WI38 (cell line): Measurements from ENCODE around the gene TMEM259.

ENCODE experiments used
- H3K4me3 ChIP-seq: 2 replicates; pipeline ENCODE4 v1.5.1; 2011; ENCODE audit warnings: low read depth, mild to moderate bottlenecking, control low read depth, low read length
- CTCF ChIP-seq: IDR thresholded peaks from 2 replicates; pipeline ENCODE4 v1.5.1; 2012; ENCODE audit warnings: low read depth, mild to moderate bottlenecking, control low read depth, low read length

TMEM259 gene

GRCh38 chr19:1054102-1055027, 33.4 kb upstream of the TMEM259 start:
- H3K4me3 ChIP-seq, result no peak overlapping the region
- no peak for TF ChIP-seq CTCF

GRCh38 chr19:1053176-1054101, 32.5 kb upstream of the TMEM259 start:
- no peak for TF ChIP-seq CTCF
- no peak overlapping the region for H3K4me3 ChIP-seq

GRCh38 chr19:1052349-1052975, 31.5 kb upstream of the TMEM259 start:
- TF ChIP-seq CTCF, result no peak
- no peak overlapping the region for H3K4me3 ChIP-seq

GRCh38 chr19:1051791-1052190, 30.9 kb upstream of the TMEM259 start:
- no peak for TF ChIP-seq CTCF
- H3K4me3 ChIP-seq, result no peak overlapping the region

- H3K4me3 ChIP-seq, result no peak overlapping the region
- no peak for TF ChIP-seq CTCF
These were observed 30.3 kb upstream of the TMEM259 start for GRCh38 chr19:1050989-1051788.

GRCh38 chr19:1049800-1050199, 28.9 kb upstream of the TMEM259 start:
- no peak overlapping the region for H3K4me3 ChIP-seq
- no peak for TF ChIP-seq CTCF
